HG03060 (cell line): ENCODE results near the gene ANXA3.

Source experiments
- ATAC-seq: cut with Tn5 transposase; IDR thresholded peaks from one replicate; pipeline ENCODE4 v1.9.1; 2021; ENCODE audit warnings: low read depth, moderate number of reproducible peaks; ENCODE audit not compliant: unreplicated experiment

ANXA3 gene

GRCh38 chr4:78608684-78609083 is 57.1 kb downstream of the ANXA3 start:
- no peak for ATAC-seq

- ATAC-seq, result no peak
These were observed 58.0 kb downstream of the ANXA3 start for GRCh38 chr4:78609580-78609979.

- ATAC-seq, result no peak
These were observed 59.1 kb downstream of the ANXA3 start for GRCh38 chr4:78610546-78611214.

- ATAC-seq, result no peak
These were observed 59.6 kb downstream of the ANXA3 start for GRCh38 chr4:78611215-78611558.

GRCh38 chr4:78612398-78613178 is 61.0 kb downstream of the ANXA3 start:
- no peak for ATAC-seq

- ATAC-seq, result peak; percentile 81
These were observed 62.2 kb downstream of the ANXA3 start for GRCh38 chr4:78613522-78614321.

- ATAC-seq, result no peak
These were observed 64.5 kb downstream of the ANXA3 start for GRCh38 chr4:78616046-78616498.

GRCh38 chr4:78618436-78618835 is 66.9 kb downstream of the ANXA3 start:
- ATAC-seq, result no peak

GRCh38 chr4:78621395-78621794 is 69.8 kb downstream of the ANXA3 start:
- no peak for ATAC-seq

- ATAC-seq, result no peak
These were observed 70.8 kb downstream of the ANXA3 start for GRCh38 chr4:78622253-78622979.

- no peak for ATAC-seq
These were observed 72.5 kb downstream of the ANXA3 start for GRCh38 chr4:78624048-78624447.

GRCh38 chr4:78625073-78625472 is 73.5 kb downstream of the ANXA3 start:
- ATAC-seq, result no peak

GRCh38 chr4:78627046-78627965 is 75.7 kb downstream of the ANXA3 start:
- peak; percentile 53 for ATAC-seq

- no peak for ATAC-seq
These were observed 76.6 kb downstream of the ANXA3 start for GRCh38 chr4:78627966-78628678.

GRCh38 chr4:78629991-78630541 is 78.5 kb downstream of the ANXA3 start:
- no peak for ATAC-seq

GRCh38 chr4:78630615-78631014 is 79.0 kb downstream of the ANXA3 start:
- no peak for ATAC-seq

- ATAC-seq, result no peak
These were observed 82.6 kb downstream of the ANXA3 start for GRCh38 chr4:78634011-78634664.
